ENCODE results near the gene PSG6.
"Not testable (repeated sequence)": the region's sequence is repeated elsewhere in the genome, so short reads cannot be mapped to it uniquely, and the experiment has no call there.

DNA sequence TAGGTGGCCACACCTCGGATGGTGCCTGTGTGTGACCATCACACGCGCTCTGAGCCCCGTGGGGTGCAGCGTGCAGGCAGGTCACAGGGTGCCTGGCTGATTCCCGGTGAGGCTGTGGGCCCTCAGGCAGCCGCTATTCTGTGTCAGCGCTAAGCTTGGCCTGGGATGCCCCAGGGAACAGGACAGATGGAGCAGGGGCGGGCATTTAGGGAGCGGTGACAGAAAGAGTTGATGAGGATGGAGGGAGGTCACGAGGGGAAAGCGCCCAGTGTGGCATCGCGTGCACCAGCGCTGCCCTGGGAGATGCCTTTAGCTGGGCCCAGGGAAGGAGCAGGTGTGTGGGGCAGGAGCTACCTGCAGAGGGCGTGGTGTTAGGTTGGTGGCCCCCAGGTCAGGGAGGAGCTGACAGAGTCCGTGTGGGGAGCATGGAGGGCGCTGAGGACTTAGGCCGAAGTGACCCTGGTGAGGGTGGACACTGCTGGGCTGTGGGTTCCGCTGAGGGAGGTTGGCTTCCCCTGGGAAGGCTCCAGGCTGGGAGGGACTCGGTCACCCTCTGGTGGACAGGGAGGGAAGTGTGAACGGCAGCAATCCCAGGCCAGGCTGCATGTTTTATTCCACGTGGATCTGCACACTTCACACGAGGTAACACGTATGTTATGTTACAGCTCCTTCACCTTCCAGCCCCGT is 1.5 kb upstream of the PSG6 start:
- not testable (repeated sequence) for TF ChIP-seq ZNF404 (tag by site-specific recombination; IDR thresholded peaks at IDR 0.05); ZNF670 (tag by site-specific recombination; IDR thresholded peaks at IDR 0.05; ENCODE audit: low read depth); CTCF (tag by site-specific recombination; IDR thresholded peaks at IDR 0.05); ZNF76 (tag by site-specific recombination; IDR thresholded peaks at IDR 0.05; ENCODE audit: borderline replicate concordance, low read depth); ZNF830 (tag by site-specific recombination; IDR thresholded peaks at IDR 0.05; ENCODE audit: low read depth); ZNF155 (tag by site-specific recombination; IDR thresholded peaks at IDR 0.05); ZNF549 (tag by site-specific recombination; IDR thresholded peaks at IDR 0.05); REST (tag by site-specific recombination; IDR thresholded peaks at IDR 0.05); ZNF426 (tag by site-specific recombination; IDR thresholded peaks at IDR 0.05); FEZF1 (tag by site-specific recombination; IDR thresholded peaks at IDR 0.05)
- TF ChIP-seq, protein P1, sequence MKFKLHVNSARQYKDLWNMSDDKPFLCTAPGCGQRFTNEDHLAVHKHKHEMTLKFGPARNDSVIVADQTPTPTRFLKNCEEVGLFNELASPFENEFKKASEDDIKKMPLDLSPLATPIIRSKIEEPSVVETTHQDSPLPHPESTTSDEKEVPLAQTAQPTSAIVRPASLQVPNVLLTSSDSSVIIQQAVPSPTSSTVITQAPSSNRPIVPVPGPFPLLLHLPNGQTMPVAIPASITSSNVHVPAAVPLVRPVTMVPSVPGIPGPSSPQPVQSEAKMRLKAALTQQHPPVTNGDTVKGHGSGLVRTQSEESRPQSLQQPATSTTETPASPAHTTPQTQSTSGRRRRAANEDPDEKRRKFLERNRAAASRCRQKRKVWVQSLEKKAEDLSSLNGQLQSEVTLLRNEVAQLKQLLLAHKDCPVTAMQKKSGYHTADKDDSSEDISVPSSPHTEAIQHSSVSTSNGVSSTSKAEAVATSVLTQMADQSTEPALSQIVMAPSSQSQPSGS (tag by site-specific recombination; IDR thresholded peaks at IDR 0.05; ENCODE audit: low read depth): not testable (repeated sequence)
